H9 (cell line): ENCODE data around the gene CTR9. TPM values are rescaled to one million over a fixed set of nuclear protein-coding genes. Genes with fewer than 3 reads are reported as not detected.

Experiments used
- DNase-seq: peaks from one replicate; pipeline ENCODE4 v3.0.0-alpha.2; 2017
- H2AFZ ChIP-seq: one replicate; pipeline ENCODE4 v1.6.1; 2013; ENCODE audit warnings: mild to moderate bottlenecking, low read length, control low read depth, moderate library complexity
- H2AK5ac ChIP-seq: 2 replicates; pipeline ENCODE4 v1.6.1; 2013; ENCODE audit warnings: low read length, control low read depth, mixed read lengths; ENCODE audit not compliant: insufficient read length
- H2BK120ac ChIP-seq: one replicate; pipeline ENCODE4 v1.6.1; 2013; ENCODE audit warnings: low read depth, mild to moderate bottlenecking, low read length, control low read depth, inconsistent platforms; ENCODE audit not compliant: poor library complexity, severe bottlenecking
- H2BK12ac ChIP-seq: 2 replicates; pipeline ENCODE4 v1.6.1; 2013; ENCODE audit warnings: low read length, control low read depth, mixed read lengths, low read depth; ENCODE audit not compliant: insufficient read length
- H2BK15ac ChIP-seq: 2 replicates; pipeline ENCODE4 v1.6.1; 2013; ENCODE audit warnings: low read depth, low read length, control low read depth
- H2BK20ac ChIP-seq: one replicate; pipeline ENCODE4 v1.6.1; 2013; ENCODE audit warnings: low read depth, mild to moderate bottlenecking, low read length, control low read depth, inconsistent platforms; ENCODE audit not compliant: poor library complexity, severe bottlenecking
- H2BK5ac ChIP-seq: 2 replicates; pipeline ENCODE4 v1.6.1; 2013; ENCODE audit warnings: low read length, control low read depth, mixed read lengths; ENCODE audit not compliant: insufficient read length
- H3K14ac ChIP-seq: 2 replicates; pipeline ENCODE4 v1.6.1; 2013; ENCODE audit warnings: low read length, control low read depth; ENCODE audit not compliant: insufficient read depth
- H3K18ac ChIP-seq: 2 replicates; pipeline ENCODE4 v1.6.1; 2013; ENCODE audit warnings: low read depth, mild to moderate bottlenecking, mixed read lengths, low read length, control low read depth; ENCODE audit not compliant: insufficient read length
- H3K23ac ChIP-seq: 2 replicates; pipeline ENCODE4 v1.6.1; 2013; ENCODE audit warnings: low read length, control low read depth, mixed read lengths, low read depth; ENCODE audit not compliant: insufficient read length
- H3K23me2 ChIP-seq: 2 replicates; pipeline ENCODE4 v1.6.1; 2013; ENCODE audit warnings: low read depth, mild to moderate bottlenecking, mixed read lengths, low read length, control low read depth; ENCODE audit not compliant: insufficient read length, poor library complexity, severe bottlenecking
- H3K27ac ChIP-seq: 2 replicates; pipeline ENCODE4 v1.5.1; 2013; ENCODE audit warnings: low read length, control low read depth, mixed read lengths, low read depth; ENCODE audit not compliant: insufficient read length
- H3K27me3 ChIP-seq: 2 replicates; pipeline ENCODE4 v1.6.1; 2013; ENCODE audit warnings: low read length, control low read depth, inconsistent platforms; ENCODE audit not compliant: insufficient read depth
- H3K4ac ChIP-seq: 2 replicates; pipeline ENCODE4 v1.6.1; 2013; ENCODE audit warnings: low read depth, mild to moderate bottlenecking, control low read depth, inconsistent platforms, low read length, moderate library complexity
- H3K4me1 ChIP-seq: 2 replicates; pipeline ENCODE4 v1.6.1; 2013; ENCODE audit warnings: low read length, control low read depth, inconsistent platforms; ENCODE audit not compliant: insufficient read depth
- H3K4me2 ChIP-seq: 2 replicates; pipeline ENCODE4 v1.6.1; 2013; ENCODE audit warnings: low read length, control low read depth, mixed read lengths; ENCODE audit not compliant: insufficient read length, insufficient read depth
- H3K56ac ChIP-seq: 2 replicates; pipeline ENCODE4 v1.6.1; 2013; ENCODE audit warnings: low read depth, mild to moderate bottlenecking, mixed read lengths, low read length, control low read depth; ENCODE audit not compliant: insufficient read length
- H3K79me1 ChIP-seq: 2 replicates; pipeline ENCODE4 v1.6.1; 2013; ENCODE audit warnings: low read depth, mild to moderate bottlenecking, moderate library complexity, low read length, control low read depth, inconsistent platforms; ENCODE audit not compliant: insufficient read depth, poor library complexity, severe bottlenecking
- H3K79me2 ChIP-seq: 2 replicates; pipeline ENCODE4 v1.6.1; 2013; ENCODE audit warnings: low read length, control low read depth, inconsistent platforms; ENCODE audit not compliant: insufficient read depth
- H3K9ac ChIP-seq: 2 replicates; pipeline ENCODE4 v1.6.1; 2013; ENCODE audit warnings: low read length, control low read depth, mixed read lengths; ENCODE audit not compliant: insufficient read length; ENCODE audit errors: extremely low read depth
- H3K9me3 ChIP-seq: one replicate; pipeline ENCODE4 v1.6.1; 2013; ENCODE audit warnings: low read depth, low read length, inconsistent platforms; ENCODE audit not compliant: control insufficient read depth
- H3T11ph ChIP-seq: one replicate; pipeline ENCODE4 v1.6.1; 2013; ENCODE audit warnings: mild to moderate bottlenecking, low read length, control low read depth, inconsistent platforms
- H4K20me1 ChIP-seq: one replicate; pipeline ENCODE4 v1.6.1; 2013; ENCODE audit not compliant: control insufficient read depth, insufficient read length, insufficient read depth
- H4K5ac ChIP-seq: 2 replicates; pipeline ENCODE4 v1.6.1; 2013; ENCODE audit warnings: low read depth, mild to moderate bottlenecking, mixed read lengths, low read length, control low read depth; ENCODE audit not compliant: insufficient read length
- H4K8ac ChIP-seq: replicated peaks from 2 replicates; pipeline ENCODE4 v1.6.1; 2013; ENCODE audit warnings: low read length, control low read depth, mixed read lengths, low read depth; ENCODE audit not compliant: insufficient read length
- H4K91ac ChIP-seq: 2 replicates; pipeline ENCODE4 v1.6.1; 2013; ENCODE audit warnings: low read depth, mild to moderate bottlenecking, moderate library complexity, mixed read lengths, low read length, control low read depth; ENCODE audit not compliant: insufficient read length
- H3K27ac Mint-ChIP-seq, 3 experiments: 2 replicates in 2 of 3; 3 replicates in 1 of 3; pipeline ENCODE4 v1.8.0; 2020 to 2021; ENCODE audit warnings: mixed read lengths in 3 of 3, mild to moderate bottlenecking in 1 of 3, moderate library complexity in 1 of 3
- H3K27me3 Mint-ChIP-seq: 2 replicates; pipeline ENCODE4 v1.8.0; 2021; ENCODE audit warnings: low read depth, mild to moderate bottlenecking, moderate library complexity, mixed read lengths
- H3K36me3 Mint-ChIP-seq, 3 experiments: 2 replicates in 2 of 3; 3 replicates in 1 of 3; pipeline ENCODE4 v1.8.0; 2020 to 2021; ENCODE audit warnings: low read depth in 3 of 3, mixed read lengths in 3 of 3; ENCODE audit not compliant: insufficient read depth in 1 of 3
- H3K4me1 Mint-ChIP-seq, 2 experiments: 2 replicates each; pipeline ENCODE4 v1.8.0; 2020; ENCODE audit warnings: mixed read lengths in 2 of 2
- H3K4me3 Mint-ChIP-seq, 2 experiments: 2 replicates in 1 of 2; 3 replicates in 1 of 2; pipeline ENCODE4 v1.8.0; 2020 to 2021; ENCODE audit warnings: mild to moderate bottlenecking in 2 of 2, mixed read lengths in 2 of 2, moderate library complexity in 1 of 2
- H3K9me3 Mint-ChIP-seq, 2 experiments: 2 replicates in 1 of 2; 3 replicates in 1 of 2; pipeline ENCODE4 v1.8.0; 2020; ENCODE audit warnings: mild to moderate bottlenecking in 2 of 2, mixed read lengths in 2 of 2, moderate library complexity in 1 of 2
- CTCF ChIP-seq: fragments of 200-600 bp; sonication (generic); conservative IDR thresholded peaks from 3 replicates; pipeline ENCODE4 v1.8.0; 2021; ENCODE audit warnings: antibody characterized with exemption, mild to moderate bottlenecking
- WGBS: extraction: QIAGEN DNeasy Blood & Tissue Kit; methylation state at CpG from one replicate; pipeline ENCODE4 v1.1.7; 2013; ENCODE audit warnings: missing lambda C conversion rate, low lambda C conversion rate, mixed read lengths; ENCODE audit not compliant: insufficient read length; ENCODE audit errors: extremely low coverage; 5-methylcytosine and 5-hydroxymethylcytosine counted together
- total RNA-seq: library from RNA; stranded (reverse); gene quantifications from 2 replicates; pipeline ENCODE4 v1.2.1, GENCODE V29; 2021

Gene CTR9
- total RNA-seq, 1 experiment from 2014 or later: 37.5 TPM

- no peak overlapping the region for H3K27ac Mint-ChIP-seq
- peaks cover 9 to 62% (median 60%) of the 10 kb centered on the region in 3 experiments; a peak in 6 of 7 replicates for H3K36me3 Mint-ChIP-seq
- no peak overlapping the region for H3K4me2 ChIP-seq
- H3K79me2 ChIP-seq: no peaks in the 10 kb centered on the region
- no peak overlapping the region for H4K8ac ChIP-seq
- H3K9ac ChIP-seq: no peak overlapping the region
- no peaks in the 10 kb centered on the region for H3K79me1 ChIP-seq
- H2BK5ac ChIP-seq: no peak overlapping the region
- no peak overlapping the region for H3T11ph ChIP-seq
- H3K23me2 ChIP-seq: no peaks in the 10 kb centered on the region
- H4K91ac ChIP-seq: no peak overlapping the region
- H3K9me3 Mint-ChIP-seq: no peaks in the 10 kb centered on the region
- H3K27me3 Mint-ChIP-seq: no peaks in the 10 kb centered on the region
- no peak overlapping the region for H3K4me3 Mint-ChIP-seq
- H2BK15ac ChIP-seq: no peak overlapping the region
- no peaks in the 10 kb centered on the region for H4K20me1 ChIP-seq
- no peak overlapping the region for H3K56ac ChIP-seq
- H3K4me1 ChIP-seq: no peaks in the 10 kb centered on the region
- no peak overlapping the region for H2BK12ac ChIP-seq
- WGBS: no CpG with 5 or more reads among the region's 1 CpG
- H3K27ac ChIP-seq: no peak overlapping the region
- H2AK5ac ChIP-seq: no peak overlapping the region
- H3K18ac ChIP-seq: no peak overlapping the region
- peaks cover 3 to 12% of the 10 kb centered on the region in 2 experiments for H3K4me1 Mint-ChIP-seq
- no peak overlapping the region for H3K4ac ChIP-seq
- no peak overlapping the region for H2BK20ac ChIP-seq
- H3K23ac ChIP-seq: no peak overlapping the region
- DNase-seq: no peak
- H2BK120ac ChIP-seq: no peak overlapping the region
- H2AFZ ChIP-seq: no peak overlapping the region
- no peaks in the 10 kb centered on the region for H3K27me3 ChIP-seq
- H4K5ac ChIP-seq: no peak overlapping the region
- no peaks in the 10 kb centered on the region for H3K9me3 ChIP-seq
- no peak for TF ChIP-seq CTCF
- no peak overlapping the region for H3K14ac ChIP-seq
Measured at GRCh38 chr11:10771457-10771856, 20.4 kb downstream of the CTR9 start.
